Measurements from ENCODE around the gene FBXO24. TPM values are rescaled to one million over a fixed set of nuclear protein-coding genes. Genes with fewer than 3 reads are reported as not detected.

FBXO24 gene
- total and polyA plus RNA-seq, 2 experiments from 2014 or later = 1.1 to 1.6 TPM

DNA sequence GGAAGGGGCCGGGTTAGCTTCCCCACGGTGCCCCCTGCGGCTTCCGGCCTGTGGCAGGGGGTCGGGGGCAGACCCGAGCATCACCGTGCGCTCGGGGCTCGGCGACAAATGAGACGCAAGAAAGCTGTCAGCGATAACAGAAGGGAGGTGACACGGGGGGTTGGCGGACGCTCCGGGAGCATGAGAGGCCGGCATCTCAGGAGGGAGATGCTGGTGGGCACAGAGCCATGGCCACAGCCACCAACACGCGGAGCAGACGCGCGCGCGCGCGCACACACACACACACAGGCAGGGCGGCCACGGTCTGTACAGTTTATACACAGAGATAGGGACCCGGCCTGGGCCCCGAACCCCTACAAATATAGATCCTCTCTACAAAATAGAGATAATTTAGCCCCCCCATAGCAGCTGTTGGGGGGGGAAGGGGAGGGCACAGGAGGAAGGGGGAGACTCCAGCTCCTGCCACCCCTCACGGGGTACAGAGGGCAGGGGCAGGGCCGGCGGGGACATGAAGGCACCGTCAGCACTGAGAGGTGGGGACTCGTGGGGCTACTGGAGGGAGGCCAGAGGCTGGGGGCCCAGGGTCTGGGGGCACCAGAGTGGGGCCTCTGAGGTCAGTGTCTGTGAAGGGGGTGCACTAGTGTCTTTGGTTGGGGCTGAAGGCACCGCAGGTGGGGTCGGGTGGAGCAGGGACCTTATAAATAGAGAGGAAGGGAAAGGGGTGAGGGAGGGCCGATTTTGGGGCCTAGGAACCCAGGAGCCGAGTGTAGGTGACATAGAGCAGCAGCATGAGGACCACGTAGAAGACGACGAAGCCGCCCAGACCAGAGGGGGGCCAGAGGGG lies 11.5 kb upstream of the FBXO24 start:
- 96% methylated on average over 23 of the region's 44 CpGs for WGBS (ENCODE audit: low lambda C conversion rate, missing lambda C conversion rate)
- H3K4me1 ChIP-seq (ENCODE audit: insufficient read depth) = peaks cover 32% of the 10 kb centered on the region
- no peak for DNase-seq (ENCODE audit: low spot score)
- no peak overlapping the region for H3K4me3 ChIP-seq
- no peaks in the 10 kb centered on the region for H3K27me3 ChIP-seq
- no peaks in the 10 kb centered on the region for H3K79me2 ChIP-seq
- no peaks in the 10 kb centered on the region for H3K36me3 ChIP-seq (replicated peaks; ENCODE audit: insufficient read depth, low read depth)
- no peaks in the 10 kb centered on the region for H4K20me1 ChIP-seq (ENCODE audit: insufficient read depth, poor library complexity, severe bottlenecking)
- TF ChIP-seq EZH2 (IDR thresholded peaks at IDR 0.05; ENCODE audit: borderline replicate concordance) = no peak
- no peak for TF ChIP-seq EZH2phosphoT487 (IDR thresholded peaks at IDR 0.05; ENCODE audit: low read depth, severe bottlenecking, unreplicated experiment)
- no peak overlapping the region for H2AFZ ChIP-seq
- H3K4me2 ChIP-seq = no peak overlapping the region
- no peaks in the 10 kb centered on the region for H3K9me2 ChIP-seq (replicated peaks; ENCODE audit: insufficient read depth)
- H3K9me3 ChIP-seq (ENCODE audit: low read depth) = no peaks in the 10 kb centered on the region
- no peak overlapping the region for H3K27ac ChIP-seq

DNA sequence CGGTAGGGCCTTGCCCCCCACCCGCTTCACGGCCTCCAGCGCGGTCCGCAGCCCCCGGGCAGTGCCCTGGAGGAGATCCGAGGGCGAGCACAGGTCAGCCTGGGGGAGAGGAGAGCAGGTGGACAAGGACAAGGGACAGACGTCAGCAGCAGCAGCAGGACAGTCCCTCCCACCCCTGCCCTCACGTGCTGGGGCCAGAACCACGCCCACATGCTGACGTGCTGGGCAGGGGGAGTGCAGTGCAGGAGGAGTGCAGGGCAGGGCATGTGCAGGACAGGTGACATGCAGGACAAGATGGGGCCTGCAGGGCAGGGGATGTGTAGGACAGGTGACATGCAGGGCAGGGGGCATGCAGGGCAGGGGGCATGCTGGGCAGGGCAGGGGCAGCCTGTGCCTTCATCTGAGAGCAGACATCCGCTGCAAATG lies 10.9 kb upstream of the FBXO24 start:
- DNase-seq (ENCODE audit: low spot score) = no peak
- Histone ChIP-seq H3K4me3 (no peak overlapping the region), H3K4me1 (ENCODE audit: insufficient read depth) (peaks cover 26% of the 10 kb centered on the region), H3K9me3 (ENCODE audit: low read depth) (no peaks in the 10 kb centered on the region), H4K20me1 (ENCODE audit: insufficient read depth, poor library complexity, severe bottlenecking) (no peaks in the 10 kb centered on the region), H3K4me2 (no peak overlapping the region), H2AFZ (no peak overlapping the region), H3K79me2 (no peaks in the 10 kb centered on the region), H3K9me2 (replicated peaks; ENCODE audit: insufficient read depth) (no peaks in the 10 kb centered on the region), H3K27ac (no peak overlapping the region), H3K27me3 (no peaks in the 10 kb centered on the region), H3K36me3 (replicated peaks; ENCODE audit: insufficient read depth, low read depth) (no peaks in the 10 kb centered on the region)
- WGBS (ENCODE audit: low lambda C conversion rate, missing lambda C conversion rate) = 84% methylated on average over 12 of the region's 14 CpGs
- no peak for TF ChIP-seq EZH2phosphoT487 (IDR thresholded peaks at IDR 0.05; ENCODE audit: low read depth, severe bottlenecking, unreplicated experiment)
- TF ChIP-seq EZH2 (IDR thresholded peaks at IDR 0.05; ENCODE audit: borderline replicate concordance) = no peak

DNA sequence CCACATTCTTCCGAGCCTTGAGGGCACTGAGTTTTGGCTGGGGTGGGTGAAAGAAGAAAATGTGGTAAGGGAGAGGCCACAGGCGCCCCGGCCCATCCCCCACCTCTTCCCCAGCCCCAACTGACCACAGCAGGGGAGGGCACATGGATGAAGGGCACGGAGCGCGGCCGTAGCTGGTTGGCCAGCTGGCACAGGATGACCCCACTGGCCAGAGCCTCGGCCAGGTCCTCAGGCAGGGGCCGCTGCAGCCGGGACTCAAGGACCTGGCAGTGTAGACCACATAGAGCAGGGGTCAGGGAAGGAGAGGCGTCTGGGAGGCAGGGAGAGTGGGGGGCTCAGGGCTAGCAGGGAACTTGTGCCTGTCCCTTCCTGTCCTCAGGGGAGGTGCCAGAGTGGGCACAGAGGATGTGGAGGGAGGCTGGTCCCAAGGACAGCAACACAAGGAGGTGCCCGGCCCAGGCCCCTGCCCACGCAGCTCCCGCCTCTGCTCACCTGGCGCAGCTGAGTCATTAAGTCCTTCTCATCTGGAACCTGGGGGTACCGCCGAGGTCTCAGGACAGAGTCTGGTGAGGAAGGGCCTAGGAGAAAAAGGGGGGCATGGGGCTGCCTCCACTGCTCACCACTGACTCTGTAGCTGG lies 10.3 kb upstream of the FBXO24 start:
- Histone ChIP-seq H3K9me2 (replicated peaks; ENCODE audit: insufficient read depth) (no peaks in the 10 kb centered on the region), H3K36me3 (replicated peaks; ENCODE audit: insufficient read depth, low read depth) (no peaks in the 10 kb centered on the region), H3K4me3 (no peak overlapping the region), H3K9me3 (ENCODE audit: low read depth) (no peaks in the 10 kb centered on the region), H3K4me1 (ENCODE audit: insufficient read depth) (peaks cover 19% of the 10 kb centered on the region), H3K27me3 (no peaks in the 10 kb centered on the region), H4K20me1 (ENCODE audit: insufficient read depth, poor library complexity, severe bottlenecking) (no peaks in the 10 kb centered on the region), H3K79me2 (peaks cover 5% of the 10 kb centered on the region), H2AFZ (no peak overlapping the region), H3K4me2 (no peak overlapping the region), H3K27ac (no peak overlapping the region)
- no peak for DNase-seq (ENCODE audit: low spot score)
- TF ChIP-seq, protein P1, sequence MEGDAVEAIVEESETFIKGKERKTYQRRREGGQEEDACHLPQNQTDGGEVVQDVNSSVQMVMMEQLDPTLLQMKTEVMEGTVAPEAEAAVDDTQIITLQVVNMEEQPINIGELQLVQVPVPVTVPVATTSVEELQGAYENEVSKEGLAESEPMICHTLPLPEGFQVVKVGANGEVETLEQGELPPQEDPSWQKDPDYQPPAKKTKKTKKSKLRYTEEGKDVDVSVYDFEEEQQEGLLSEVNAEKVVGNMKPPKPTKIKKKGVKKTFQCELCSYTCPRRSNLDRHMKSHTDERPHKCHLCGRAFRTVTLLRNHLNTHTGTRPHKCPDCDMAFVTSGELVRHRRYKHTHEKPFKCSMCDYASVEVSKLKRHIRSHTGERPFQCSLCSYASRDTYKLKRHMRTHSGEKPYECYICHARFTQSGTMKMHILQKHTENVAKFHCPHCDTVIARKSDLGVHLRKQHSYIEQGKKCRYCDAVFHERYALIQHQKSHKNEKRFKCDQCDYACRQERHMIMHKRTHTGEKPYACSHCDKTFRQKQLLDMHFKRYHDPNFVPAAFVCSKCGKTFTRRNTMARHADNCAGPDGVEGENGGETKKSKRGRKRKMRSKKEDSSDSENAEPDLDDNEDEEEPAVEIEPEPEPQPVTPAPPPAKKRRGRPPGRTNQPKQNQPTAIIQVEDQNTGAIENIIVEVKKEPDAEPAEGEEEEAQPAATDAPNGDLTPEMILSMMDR (IDR thresholded peaks at IDR 0.05; ENCODE audit: poor library complexity) = no peak
- TF ChIP-seq EZH2phosphoT487 (IDR thresholded peaks at IDR 0.05; ENCODE audit: low read depth, severe bottlenecking, unreplicated experiment) (no peak), EZH2 (IDR thresholded peaks at IDR 0.05; ENCODE audit: borderline replicate concordance) (no peak)
- WGBS (ENCODE audit: low lambda C conversion rate, missing lambda C conversion rate) = 95% methylated on average over 15 of the region's 17 CpGs

DNA sequence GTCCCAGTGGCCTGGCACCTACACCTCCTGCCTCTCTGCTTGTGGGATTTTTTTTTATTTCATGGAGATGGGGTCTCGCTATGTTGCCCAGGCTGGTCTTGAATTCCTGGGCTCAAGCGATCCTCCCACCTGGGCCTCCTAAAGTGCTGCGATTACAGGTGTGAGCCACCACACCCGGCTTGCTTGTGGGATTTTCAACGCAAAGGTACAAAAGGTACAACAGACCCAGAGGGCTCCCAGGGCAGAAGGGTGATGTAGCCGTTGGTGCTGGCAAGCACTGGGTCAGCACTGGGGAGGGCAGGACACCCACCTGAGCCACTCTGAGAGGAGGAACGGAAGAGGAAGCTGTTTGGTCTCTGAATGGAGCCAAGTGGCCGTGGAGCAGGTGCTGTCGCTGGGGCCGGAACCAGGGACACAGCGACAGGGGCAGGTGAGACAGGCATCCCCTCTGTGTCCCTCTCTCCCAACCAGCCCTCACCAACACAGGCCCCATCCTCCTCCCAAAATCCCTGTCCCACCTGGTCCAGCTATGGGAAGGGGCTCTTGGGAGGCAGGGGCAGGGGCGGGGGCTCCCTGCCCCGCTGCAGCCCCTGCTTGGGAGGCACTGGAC lies 9.6 kb upstream of the FBXO24 start:
- no peak for DNase-seq (ENCODE audit: low spot score)
- H3K4me3 ChIP-seq = no peak overlapping the region
- H3K36me3 ChIP-seq (replicated peaks; ENCODE audit: insufficient read depth, low read depth) = no peaks in the 10 kb centered on the region
- no peaks in the 10 kb centered on the region for H3K27me3 ChIP-seq
- TF ChIP-seq EZH2phosphoT487 (IDR thresholded peaks at IDR 0.05; ENCODE audit: low read depth, severe bottlenecking, unreplicated experiment) = no peak
- TF ChIP-seq, protein P1 (IDR thresholded peaks at IDR 0.05; ENCODE audit: poor library complexity) = no peak
- no peak for TF ChIP-seq EZH2 (IDR thresholded peaks at IDR 0.05; ENCODE audit: borderline replicate concordance)
- H3K27ac ChIP-seq = no peak overlapping the region
- no peaks in the 10 kb centered on the region for H3K9me2 ChIP-seq (replicated peaks; ENCODE audit: insufficient read depth)
- no peak overlapping the region for H2AFZ ChIP-seq
- H3K4me1 ChIP-seq (ENCODE audit: insufficient read depth) = peaks cover 13% of the 10 kb centered on the region
- WGBS (ENCODE audit: low lambda C conversion rate, missing lambda C conversion rate) = 97% methylated on average over 13 of the region's 13 CpGs
- no peaks in the 10 kb centered on the region for H4K20me1 ChIP-seq (ENCODE audit: insufficient read depth, poor library complexity, severe bottlenecking)
- H3K9me3 ChIP-seq (ENCODE audit: low read depth) = no peaks in the 10 kb centered on the region
- H3K4me2 ChIP-seq = no peak overlapping the region
- peaks cover 10% of the 10 kb centered on the region for H3K79me2 ChIP-seq

Data from hepatocyte (in vitro differentiated cells).